ENCODE data around the gene SSBP4. TPM values are rescaled to one million over a fixed set of nuclear protein-coding genes. Genes with fewer than 3 reads are reported as not detected.
A peak's percentile ranks its signal among the peaks of the same experiment; 100 is the strongest.

SSBP4 gene
- total and polyA plus RNA-seq, 9 of the 15 experiments (the other 6 are each of a cell fraction or from before 2014, with no cell fraction given) = 1.1 to 189 (median 39.0) TPM

DNA sequence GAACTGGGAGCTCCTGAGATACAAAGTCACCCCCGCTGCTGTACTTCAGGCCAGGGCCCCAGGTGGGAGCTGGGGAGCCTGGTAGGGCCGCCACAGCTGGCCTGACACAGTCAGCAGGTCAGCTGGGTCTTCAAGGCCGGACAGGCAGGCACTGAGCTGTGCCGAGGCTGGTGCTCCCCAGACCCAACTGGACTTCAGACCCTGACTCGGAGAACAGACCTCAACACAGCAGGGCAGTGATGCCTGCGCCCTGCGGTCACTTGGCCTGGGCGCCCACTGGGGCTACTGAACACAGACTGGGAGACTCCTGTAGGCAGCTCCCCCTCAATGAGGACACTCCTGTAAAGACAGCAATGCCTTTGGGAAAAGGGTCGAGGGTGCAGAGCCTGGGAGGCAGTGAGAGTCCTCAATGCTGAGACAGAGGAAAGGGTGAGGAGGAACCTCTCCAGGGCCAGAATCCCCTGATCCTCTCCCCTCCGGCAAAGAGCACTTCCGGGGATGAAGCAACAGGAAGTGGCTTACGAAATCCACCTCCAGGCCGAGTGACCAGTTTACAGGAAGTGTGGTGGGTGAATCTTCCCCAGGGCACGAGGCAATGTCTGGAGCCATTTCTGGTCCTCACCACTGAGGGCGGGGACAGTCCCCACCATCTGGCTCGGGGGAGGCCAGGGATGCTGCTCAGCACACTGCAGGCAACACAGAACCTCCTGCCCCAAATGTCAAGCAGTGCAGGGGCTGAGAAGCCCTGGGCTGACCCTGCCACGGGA, 59.5 kb downstream of the SSBP4 start (continued):
- TF ChIP-seq, protein P1, sequence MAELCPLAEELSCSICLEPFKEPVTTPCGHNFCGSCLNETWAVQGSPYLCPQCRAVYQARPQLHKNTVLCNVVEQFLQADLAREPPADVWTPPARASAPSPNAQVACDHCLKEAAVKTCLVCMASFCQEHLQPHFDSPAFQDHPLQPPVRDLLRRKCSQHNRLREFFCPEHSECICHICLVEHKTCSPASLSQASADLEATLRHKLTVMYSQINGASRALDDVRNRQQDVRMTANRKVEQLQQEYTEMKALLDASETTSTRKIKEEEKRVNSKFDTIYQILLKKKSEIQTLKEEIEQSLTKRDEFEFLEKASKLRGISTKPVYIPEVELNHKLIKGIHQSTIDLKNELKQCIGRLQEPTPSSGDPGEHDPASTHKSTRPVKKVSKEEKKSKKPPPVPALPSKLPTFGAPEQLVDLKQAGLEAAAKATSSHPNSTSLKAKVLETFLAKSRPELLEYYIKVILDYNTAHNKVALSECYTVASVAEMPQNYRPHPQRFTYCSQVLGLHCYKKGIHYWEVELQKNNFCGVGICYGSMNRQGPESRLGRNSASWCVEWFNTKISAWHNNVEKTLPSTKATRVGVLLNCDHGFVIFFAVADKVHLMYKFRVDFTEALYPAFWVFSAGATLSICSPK (IDR thresholded peaks at IDR 0.05; ENCODE audit: borderline replicate concordance) = no peak
- TF ChIP-seq CCAR2 (IDR thresholded peaks at IDR 0.05; ENCODE audit: low read depth, low read length) (no peak), RAD21 (CRISPR knock-in tag; conservative IDR thresholded peaks at IDR 0.05 in 1 of 2, IDR thresholded peaks at IDR 0.05 in 1 of 2) (0 out of 4 replicates have a peak, but pooled peaks of 1 of the 2 experiments have one; percentile 6), HDAC1 (IDR thresholded peaks at IDR 0.05) (no peak), SUPT5H (IDR thresholded peaks at IDR 0.05) (no peak), NR2C2 (CRISPR knock-in tag; IDR thresholded peaks at IDR 0.05) (peak; percentile 21; the same call in 1 of the 2 replicates), NR2C2 (tag; IDR thresholded peaks at IDR 0.05) (peak; percentile 84; the same call in 1 of the 2 replicates), JUND (IDR thresholded peaks at IDR 0.05; ENCODE audit: borderline replicate concordance, low read depth, low read length) (peak; percentile 45), JUND (tag; IDR thresholded peaks at IDR 0.05; ENCODE audit: borderline replicate concordance, low read depth, low read length) (peak; percentile 13; the same call in 1 of the 3 replicates), NFXL1 (CRISPR knock-in tag; IDR thresholded peaks at IDR 0.05) (no peak), RBBP5 (IDR thresholded peaks at IDR 0.05; ENCODE audit: borderline replicate concordance, insufficient read depth, low read length, poor library complexity, severe bottlenecking) (no peak), NFE2L1 (tag; IDR thresholded peaks at IDR 0.05; ENCODE audit: borderline replicate concordance, low read depth) (no peak), GATA2 (CRISPR knock-in tag; IDR thresholded peaks at IDR 0.05) (no peak), NFIC (IDR thresholded peaks at IDR 0.05) (no peak), ZNF140 (CRISPR knock-in tag; IDR thresholded peaks at IDR 0.05) (no peak)
- TF ChIP-seq, protein P2, sequence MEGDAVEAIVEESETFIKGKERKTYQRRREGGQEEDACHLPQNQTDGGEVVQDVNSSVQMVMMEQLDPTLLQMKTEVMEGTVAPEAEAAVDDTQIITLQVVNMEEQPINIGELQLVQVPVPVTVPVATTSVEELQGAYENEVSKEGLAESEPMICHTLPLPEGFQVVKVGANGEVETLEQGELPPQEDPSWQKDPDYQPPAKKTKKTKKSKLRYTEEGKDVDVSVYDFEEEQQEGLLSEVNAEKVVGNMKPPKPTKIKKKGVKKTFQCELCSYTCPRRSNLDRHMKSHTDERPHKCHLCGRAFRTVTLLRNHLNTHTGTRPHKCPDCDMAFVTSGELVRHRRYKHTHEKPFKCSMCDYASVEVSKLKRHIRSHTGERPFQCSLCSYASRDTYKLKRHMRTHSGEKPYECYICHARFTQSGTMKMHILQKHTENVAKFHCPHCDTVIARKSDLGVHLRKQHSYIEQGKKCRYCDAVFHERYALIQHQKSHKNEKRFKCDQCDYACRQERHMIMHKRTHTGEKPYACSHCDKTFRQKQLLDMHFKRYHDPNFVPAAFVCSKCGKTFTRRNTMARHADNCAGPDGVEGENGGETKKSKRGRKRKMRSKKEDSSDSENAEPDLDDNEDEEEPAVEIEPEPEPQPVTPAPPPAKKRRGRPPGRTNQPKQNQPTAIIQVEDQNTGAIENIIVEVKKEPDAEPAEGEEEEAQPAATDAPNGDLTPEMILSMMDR (IDR thresholded peaks at IDR 0.05 in 2 of 3, conservative IDR thresholded peaks at IDR 0.05 in 1 of 3; ENCODE audit: insufficient read depth in 2 of 3, low read depth in 1 of 3, low read length in 3 of 3) = no peak
- TF ChIP-seq, protein P3, sequence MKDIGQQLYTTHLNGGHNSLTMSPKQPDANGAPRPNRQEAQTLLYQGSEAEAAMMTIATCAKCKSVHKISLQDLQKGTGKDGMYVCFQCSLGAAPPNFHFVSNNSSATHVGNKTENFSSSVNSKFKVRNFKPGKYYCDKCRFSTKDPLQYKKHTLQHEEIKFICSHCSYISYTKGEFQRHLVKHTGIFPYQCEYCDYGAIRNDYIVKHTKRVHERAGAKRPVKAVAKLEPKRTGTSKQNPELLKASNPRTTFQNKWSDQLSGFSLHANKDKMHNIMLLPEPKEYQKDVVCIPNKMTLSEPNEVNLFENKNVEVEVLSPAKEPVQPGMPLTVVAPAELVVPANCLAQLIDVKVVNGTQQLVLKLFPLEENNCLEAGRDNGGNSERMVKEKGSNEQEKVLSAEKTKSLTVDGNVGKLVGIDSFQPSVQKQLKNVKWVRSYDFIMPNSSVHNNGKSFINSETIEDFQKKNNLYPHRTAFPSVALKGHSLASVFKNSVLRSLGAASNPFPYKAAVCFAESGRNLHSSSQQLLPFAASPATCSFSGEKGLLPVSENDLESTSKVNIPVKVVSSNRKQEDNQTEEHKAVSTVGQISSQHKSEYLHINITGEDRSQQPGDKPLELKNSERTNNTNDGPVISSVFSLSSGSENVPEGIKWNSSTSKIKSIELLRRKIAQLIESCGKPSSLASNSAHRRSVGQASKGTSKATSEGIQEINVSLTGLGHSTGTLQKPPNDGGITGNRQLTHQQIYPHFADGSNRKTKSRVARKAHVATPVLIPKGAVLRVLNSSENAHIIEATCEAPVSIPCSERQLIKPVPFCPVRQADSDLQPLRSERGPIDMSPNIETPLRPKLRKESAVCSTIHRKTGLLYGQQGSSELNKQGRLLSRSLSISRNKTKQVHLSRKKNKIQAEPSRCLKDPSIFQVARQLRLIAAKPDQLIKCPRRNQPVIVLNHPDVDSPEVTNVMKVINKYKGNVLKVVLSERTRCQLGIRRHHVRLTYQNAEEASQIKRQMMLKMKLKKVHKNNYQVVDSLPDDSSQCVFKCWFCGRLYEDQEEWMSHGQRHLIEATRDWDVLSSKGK (CRISPR knock-in tag; IDR thresholded peaks at IDR 0.05) = no peak
- TF ChIP-seq, protein P4, sequence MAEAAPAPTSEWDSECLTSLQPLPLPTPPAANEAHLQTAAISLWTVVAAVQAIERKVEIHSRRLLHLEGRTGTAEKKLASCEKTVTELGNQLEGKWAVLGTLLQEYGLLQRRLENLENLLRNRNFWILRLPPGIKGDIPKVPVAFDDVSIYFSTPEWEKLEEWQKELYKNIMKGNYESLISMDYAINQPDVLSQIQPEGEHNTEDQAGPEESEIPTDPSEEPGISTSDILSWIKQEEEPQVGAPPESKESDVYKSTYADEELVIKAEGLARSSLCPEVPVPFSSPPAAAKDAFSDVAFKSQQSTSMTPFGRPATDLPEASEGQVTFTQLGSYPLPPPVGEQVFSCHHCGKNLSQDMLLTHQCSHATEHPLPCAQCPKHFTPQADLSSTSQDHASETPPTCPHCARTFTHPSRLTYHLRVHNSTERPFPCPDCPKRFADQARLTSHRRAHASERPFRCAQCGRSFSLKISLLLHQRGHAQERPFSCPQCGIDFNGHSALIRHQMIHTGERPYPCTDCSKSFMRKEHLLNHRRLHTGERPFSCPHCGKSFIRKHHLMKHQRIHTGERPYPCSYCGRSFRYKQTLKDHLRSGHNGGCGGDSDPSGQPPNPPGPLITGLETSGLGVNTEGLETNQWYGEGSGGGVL (CRISPR knock-in tag; IDR thresholded peaks at IDR 0.05) = no peak

Measured in K562 (cell line).